Liver (tissue), 9 donors: ENCODE data around the gene TNFRSF1B. TPM values are rescaled to one million over a fixed set of nuclear protein-coding genes. Genes with fewer than 3 reads are reported as not detected.
A peak's percentile ranks its signal among the peaks of the same experiment; 100 is the strongest.

Experiments used
- DNase-seq: peaks from one replicate; pipeline ENCODE4 v3.0.0-alpha.2; 2017; ENCODE audit warnings: low spot score
- H3K27ac ChIP-seq, 2 donors: one replicate each; pipeline ENCODE4 v1.7.0; 2013; ENCODE audit warnings: inconsistent platforms in 2 of 2, low read length in 2 of 2, control low read depth in 1 of 2, low read depth in 1 of 2, mild to moderate bottlenecking in 1 of 2
- H3K27me3 ChIP-seq, 4 donors: one replicate each; pipeline versions ENCODE4 v1.6.1 to v1.7.0; 2013; ENCODE audit warnings: low read length in 3 of 4, inconsistent platforms in 1 of 4, mild to moderate bottlenecking in 1 of 4, moderate library complexity in 1 of 4; ENCODE audit not compliant: control insufficient read depth in 4 of 4, insufficient read depth in 4 of 4
- H3K36me3 ChIP-seq, 4 donors: one replicate each; pipeline versions ENCODE4 v1.6.1 to v1.7.0; 2013; ENCODE audit warnings: low read length in 3 of 4, mild to moderate bottlenecking in 3 of 4, low read depth in 1 of 4, moderate library complexity in 1 of 4; ENCODE audit not compliant: control insufficient read depth in 4 of 4, insufficient read depth in 3 of 4
- H3K4me1 ChIP-seq, 4 donors: one replicate each; pipeline versions ENCODE4 v1.6.1 to v1.7.0; 2013; ENCODE audit warnings: low read length in 3 of 4, mild to moderate bottlenecking in 3 of 4, moderate library complexity in 1 of 4; ENCODE audit not compliant: control insufficient read depth in 4 of 4, insufficient read depth in 4 of 4
- H3K4me3 ChIP-seq, 3 donors: one replicate each; pipeline versions ENCODE4 v1.6.1 to v1.7.0; 2013; ENCODE audit warnings: low read length in 3 of 3, control low read depth in 1 of 3, low read depth in 1 of 3, mild to moderate bottlenecking in 1 of 3
- H3K9ac ChIP-seq, 2 donors: one replicate each; pipeline ENCODE4 v1.7.0; 2013; ENCODE audit warnings: low read length in 2 of 2, mild to moderate bottlenecking in 2 of 2, moderate library complexity in 2 of 2, control low read depth in 1 of 2, low read depth in 1 of 2
- H3K9me3 ChIP-seq, 4 donors: one replicate each; pipeline versions ENCODE4 v1.6.1 to v1.7.0; 2013; ENCODE audit warnings: low read length in 3 of 4; ENCODE audit not compliant: control insufficient read depth in 4 of 4
- EGR1 ChIP-seq, 2 donors: IDR thresholded peaks; 2 replicates each; pipeline ENCODE4 v1.6.1; 2016 to 2018; ENCODE audit warnings: antibody characterized with exemption in 2 of 2, low read depth in 2 of 2
- FOXA1 ChIP-seq: IDR thresholded peaks from 2 replicates; pipeline ENCODE4 v1.6.1; 2016; ENCODE audit warnings: antibody characterized with exemption
- HNF4A ChIP-seq, 2 donors: conservative IDR thresholded peaks; 2 replicates each; pipeline ENCODE4 v1.6.1; 2016; ENCODE audit warnings: antibody characterized with exemption in 2 of 2, mild to moderate bottlenecking in 2 of 2
- HNF4G ChIP-seq: IDR thresholded peaks from 2 replicates; pipeline ENCODE4 v1.6.1; 2016; ENCODE audit warnings: antibody characterized with exemption
- JUND ChIP-seq, 2 donors: IDR thresholded peaks; 2 replicates each; pipeline ENCODE4 v1.6.1; 2016; ENCODE audit warnings: antibody characterized with exemption in 2 of 2
- NR2F2 ChIP-seq: IDR thresholded peaks from 2 replicates; pipeline ENCODE4 v1.6.1; 2016; ENCODE audit warnings: antibody characterized with exemption
- RAD21 ChIP-seq, 2 donors: IDR thresholded peaks; 2 replicates each; pipeline ENCODE4 v1.6.1; 2016; ENCODE audit warnings: antibody characterized with exemption in 2 of 2, mild to moderate bottlenecking in 2 of 2
- RXRA ChIP-seq, 2 donors: IDR thresholded peaks; 2 replicates each; pipeline ENCODE4 v1.6.1; 2017 to 2018; ENCODE audit warnings: antibody characterized with exemption in 2 of 2, mild to moderate bottlenecking in 1 of 2
- SP1 ChIP-seq: IDR thresholded peaks from 2 replicates; pipeline ENCODE4 v1.6.1; 2018; ENCODE audit warnings: antibody characterized with exemption, mild to moderate bottlenecking
- TAF1 ChIP-seq: conservative IDR thresholded peaks from 2 replicates; pipeline ENCODE4 v1.6.1; 2016; ENCODE audit warnings: antibody characterized with exemption, mild to moderate bottlenecking
- YY1 ChIP-seq: IDR thresholded peaks from 2 replicates; pipeline ENCODE4 v1.6.1; 2016; ENCODE audit warnings: antibody characterized with exemption, mild to moderate bottlenecking
- WGBS: extraction: QIAGEN DNeasy Blood & Tissue Kit; methylation state at CpG from one replicate; pipeline ENCODE4 v1.1.7; 2013; 5-methylcytosine and 5-hydroxymethylcytosine counted together
- polyA plus RNA-seq, 2 donors: library from polyadenylated mRNA; stranded (reverse) in 1 of 2; unstranded in 1 of 2; fragments of 200-250 nt in 1 of 2; fragments of >200 nt in 1 of 2; fragmentation: Nextera tagmentation in 1 of 2; extraction: Ambion mirVana in 1 of 2; gene quantifications; one replicate each; pipeline versions ENCODE4 v1.2.1 to v1.2.3, GENCODE V29; 2013 to 2015
- total RNA-seq, 2 donors: library from RNA; depleted of rRNA; stranded (reverse); fragments of >200 nt; gene quantifications; one replicate each; pipeline ENCODE4 v1.2.3, GENCODE V29; 2014
- TF ChIP-seq, protein P1 (sequence below): IDR thresholded peaks from 2 replicates; pipeline ENCODE4 v1.6.1; 2016; ENCODE audit warnings: antibody characterized with exemption
- TF ChIP-seq, protein P2 (sequence below): IDR thresholded peaks from 2 replicates; pipeline ENCODE4 v1.6.1; 2016; ENCODE audit warnings: antibody characterized with exemption
- TF ChIP-seq, protein P3 (sequence below): IDR thresholded peaks from 2 replicates; pipeline ENCODE4 v1.6.1; 2016; ENCODE audit warnings: antibody characterized with exemption, mild to moderate bottlenecking
- TF ChIP-seq, protein P4 (sequence below): IDR thresholded peaks from 2 replicates; pipeline ENCODE4 v1.6.1; 2016; ENCODE audit warnings: antibody characterized with exemption
- TF ChIP-seq, protein P5 (sequence below): fragments of 150-350 bp; IDR thresholded peaks from 2 replicates; pipeline ENCODE4 v1.5.1; 2017; ENCODE audit warnings: improper control_type of control experiment, low read depth, low read length; ENCODE audit not compliant: missing input control
- donor health status: healthy.
- donor health status: healthy.
- donor health status: healthy.
- donor health status: healthy.
- donor health status: healthy.

Gene TNFRSF1B
- total and polyA plus RNA-seq, 4 donors, result 7.2 to 19.6 (median 16.5) TPM

DNA sequence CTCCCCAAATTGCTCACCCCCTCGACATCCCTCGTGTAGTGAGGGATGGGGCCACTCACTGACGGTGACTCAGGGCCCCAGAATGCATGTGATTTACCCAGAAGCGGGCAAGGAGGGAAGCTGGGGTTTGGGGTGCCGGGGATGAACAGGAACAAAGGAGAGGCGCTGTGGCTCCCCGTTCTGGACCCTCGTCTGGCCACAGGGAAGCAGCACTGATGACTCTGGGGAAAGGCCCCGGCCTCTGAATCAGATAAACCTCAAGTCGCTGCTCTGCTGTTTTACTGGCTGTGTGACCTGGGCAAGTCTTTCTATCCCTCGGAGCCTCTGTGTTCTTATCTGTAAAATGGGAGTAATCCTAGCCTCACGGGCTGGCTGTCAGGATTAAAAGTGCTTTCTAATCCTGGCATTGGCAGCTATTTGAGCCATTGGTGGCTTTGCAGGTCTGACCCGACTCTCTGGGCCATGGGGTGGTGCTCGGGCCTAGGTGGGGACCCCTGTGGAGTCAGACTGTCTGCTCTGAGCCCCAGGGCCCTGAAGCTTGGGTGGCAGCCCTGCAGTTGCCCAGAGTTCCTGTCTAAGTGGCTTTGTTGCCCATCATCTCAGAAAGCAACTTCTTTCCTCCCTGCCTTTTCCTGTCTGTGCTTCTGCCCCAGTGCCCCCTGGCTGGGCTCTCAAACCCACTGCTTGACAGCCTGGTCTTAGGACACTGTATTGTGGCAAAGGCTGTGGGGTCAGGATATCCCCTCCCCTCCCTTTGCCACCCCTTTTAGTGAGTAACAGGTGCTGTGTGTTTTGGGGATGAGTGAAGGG lies 5.5 kb downstream of the TNFRSF1B start:
- no peak overlapping the region for H3K4me3 ChIP-seq
- no peak for DNase-seq
- peak overlapping the region; percentile 53 to 74 for H3K27ac ChIP-seq
- peak overlapping the region in 1 of 2 donors; percentile 42 for H3K9ac ChIP-seq
- peaks cover 11 to 71% (median 34%) of the 10 kb centered on the region in 4 donors for H3K4me1 ChIP-seq
- WGBS, result 82% methylated on average over 14 of the region's 14 CpGs
- no peaks in the 10 kb centered on the region for H3K36me3 ChIP-seq
- H3K27me3 ChIP-seq, result no peaks in the 10 kb centered on the region
- no peaks in the 10 kb centered on the region for H3K9me3 ChIP-seq
- TF ChIP-seq JUND (IDR thresholded peaks at IDR 0.05) (no peak), HNF4G (no peak)
- TF ChIP-seq, protein P1, sequence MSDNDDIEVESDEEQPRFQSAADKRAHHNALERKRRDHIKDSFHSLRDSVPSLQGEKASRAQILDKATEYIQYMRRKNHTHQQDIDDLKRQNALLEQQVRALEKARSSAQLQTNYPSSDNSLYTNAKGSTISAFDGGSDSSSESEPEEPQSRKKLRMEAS, result no peak

DNA sequence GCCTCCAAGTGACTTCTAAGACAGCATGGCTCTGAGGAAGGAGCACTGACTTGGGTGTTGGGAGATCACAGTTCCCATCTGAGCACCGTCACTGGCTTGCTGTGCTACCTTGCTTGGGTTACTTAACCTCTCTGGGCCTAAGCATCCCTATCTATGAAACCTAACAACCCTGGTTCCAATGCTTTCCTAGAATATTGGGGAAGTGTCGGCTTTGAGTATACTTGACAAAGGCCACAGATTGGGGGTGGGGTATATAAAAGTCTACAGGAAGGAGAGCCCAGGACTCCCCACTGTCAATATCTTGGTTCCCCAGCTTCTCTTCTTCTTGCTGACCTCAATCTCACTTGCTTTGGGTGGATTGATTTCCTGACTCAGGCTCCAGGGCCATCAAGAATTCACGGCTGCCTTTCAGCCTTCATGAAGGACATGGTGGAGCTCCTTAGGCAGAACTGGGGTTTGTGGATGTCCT lies 6.3 kb downstream of the TNFRSF1B start:
- no peak overlapping the region for H3K4me3 ChIP-seq
- TF ChIP-seq, protein P2, sequence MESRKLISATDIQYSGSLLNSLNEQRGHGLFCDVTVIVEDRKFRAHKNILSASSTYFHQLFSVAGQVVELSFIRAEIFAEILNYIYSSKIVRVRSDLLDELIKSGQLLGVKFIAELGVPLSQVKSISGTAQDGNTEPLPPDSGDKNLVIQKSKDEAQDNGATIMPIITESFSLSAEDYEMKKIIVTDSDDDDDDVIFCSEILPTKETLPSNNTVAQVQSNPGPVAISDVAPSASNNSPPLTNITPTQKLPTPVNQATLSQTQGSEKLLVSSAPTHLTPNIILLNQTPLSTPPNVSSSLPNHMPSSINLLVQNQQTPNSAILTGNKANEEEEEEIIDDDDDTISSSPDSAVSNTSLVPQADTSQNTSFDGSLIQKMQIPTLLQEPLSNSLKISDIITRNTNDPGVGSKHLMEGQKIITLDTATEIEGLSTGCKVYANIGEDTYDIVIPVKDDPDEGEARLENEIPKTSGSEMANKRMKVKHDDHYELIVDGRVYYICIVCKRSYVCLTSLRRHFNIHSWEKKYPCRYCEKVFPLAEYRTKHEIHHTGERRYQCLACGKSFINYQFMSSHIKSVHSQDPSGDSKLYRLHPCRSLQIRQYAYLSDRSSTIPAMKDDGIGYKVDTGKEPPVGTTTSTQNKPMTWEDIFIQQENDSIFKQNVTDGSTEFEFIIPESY, result no peak
- no peak for TF ChIP-seq NR2F2
- TF ChIP-seq, protein P3, sequence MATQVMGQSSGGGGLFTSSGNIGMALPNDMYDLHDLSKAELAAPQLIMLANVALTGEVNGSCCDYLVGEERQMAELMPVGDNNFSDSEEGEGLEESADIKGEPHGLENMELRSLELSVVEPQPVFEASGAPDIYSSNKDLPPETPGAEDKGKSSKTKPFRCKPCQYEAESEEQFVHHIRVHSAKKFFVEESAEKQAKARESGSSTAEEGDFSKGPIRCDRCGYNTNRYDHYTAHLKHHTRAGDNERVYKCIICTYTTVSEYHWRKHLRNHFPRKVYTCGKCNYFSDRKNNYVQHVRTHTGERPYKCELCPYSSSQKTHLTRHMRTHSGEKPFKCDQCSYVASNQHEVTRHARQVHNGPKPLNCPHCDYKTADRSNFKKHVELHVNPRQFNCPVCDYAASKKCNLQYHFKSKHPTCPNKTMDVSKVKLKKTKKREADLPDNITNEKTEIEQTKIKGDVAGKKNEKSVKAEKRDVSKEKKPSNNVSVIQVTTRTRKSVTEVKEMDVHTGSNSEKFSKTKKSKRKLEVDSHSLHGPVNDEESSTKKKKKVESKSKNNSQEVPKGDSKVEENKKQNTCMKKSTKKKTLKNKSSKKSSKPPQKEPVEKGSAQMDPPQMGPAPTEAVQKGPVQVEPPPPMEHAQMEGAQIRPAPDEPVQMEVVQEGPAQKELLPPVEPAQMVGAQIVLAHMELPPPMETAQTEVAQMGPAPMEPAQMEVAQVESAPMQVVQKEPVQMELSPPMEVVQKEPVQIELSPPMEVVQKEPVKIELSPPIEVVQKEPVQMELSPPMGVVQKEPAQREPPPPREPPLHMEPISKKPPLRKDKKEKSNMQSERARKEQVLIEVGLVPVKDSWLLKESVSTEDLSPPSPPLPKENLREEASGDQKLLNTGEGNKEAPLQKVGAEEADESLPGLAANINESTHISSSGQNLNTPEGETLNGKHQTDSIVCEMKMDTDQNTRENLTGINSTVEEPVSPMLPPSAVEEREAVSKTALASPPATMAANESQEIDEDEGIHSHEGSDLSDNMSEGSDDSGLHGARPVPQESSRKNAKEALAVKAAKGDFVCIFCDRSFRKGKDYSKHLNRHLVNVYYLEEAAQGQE, result no peak
- no peak for TF ChIP-seq EGR1 (IDR thresholded peaks at IDR 0.05; ENCODE audit: low read depth in 2 of 2)
- TF ChIP-seq YY1, result no peak
- TF ChIP-seq, protein P4, sequence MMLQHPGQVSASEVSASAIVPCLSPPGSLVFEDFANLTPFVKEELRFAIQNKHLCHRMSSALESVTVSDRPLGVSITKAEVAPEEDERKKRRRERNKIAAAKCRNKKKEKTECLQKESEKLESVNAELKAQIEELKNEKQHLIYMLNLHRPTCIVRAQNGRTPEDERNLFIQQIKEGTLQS, result no peak
- TF ChIP-seq, protein P5, sequence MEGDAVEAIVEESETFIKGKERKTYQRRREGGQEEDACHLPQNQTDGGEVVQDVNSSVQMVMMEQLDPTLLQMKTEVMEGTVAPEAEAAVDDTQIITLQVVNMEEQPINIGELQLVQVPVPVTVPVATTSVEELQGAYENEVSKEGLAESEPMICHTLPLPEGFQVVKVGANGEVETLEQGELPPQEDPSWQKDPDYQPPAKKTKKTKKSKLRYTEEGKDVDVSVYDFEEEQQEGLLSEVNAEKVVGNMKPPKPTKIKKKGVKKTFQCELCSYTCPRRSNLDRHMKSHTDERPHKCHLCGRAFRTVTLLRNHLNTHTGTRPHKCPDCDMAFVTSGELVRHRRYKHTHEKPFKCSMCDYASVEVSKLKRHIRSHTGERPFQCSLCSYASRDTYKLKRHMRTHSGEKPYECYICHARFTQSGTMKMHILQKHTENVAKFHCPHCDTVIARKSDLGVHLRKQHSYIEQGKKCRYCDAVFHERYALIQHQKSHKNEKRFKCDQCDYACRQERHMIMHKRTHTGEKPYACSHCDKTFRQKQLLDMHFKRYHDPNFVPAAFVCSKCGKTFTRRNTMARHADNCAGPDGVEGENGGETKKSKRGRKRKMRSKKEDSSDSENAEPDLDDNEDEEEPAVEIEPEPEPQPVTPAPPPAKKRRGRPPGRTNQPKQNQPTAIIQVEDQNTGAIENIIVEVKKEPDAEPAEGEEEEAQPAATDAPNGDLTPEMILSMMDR, result no peak
- TF ChIP-seq RXRA (IDR thresholded peaks at IDR 0.05), result no peak
- no peak for TF ChIP-seq HNF4G
- TF ChIP-seq RAD21 (IDR thresholded peaks at IDR 0.05), result no peak
- TF ChIP-seq, protein P1, result no peak
- TF ChIP-seq SP1, result no peak
- TF ChIP-seq TAF1, result no peak
- TF ChIP-seq JUND (IDR thresholded peaks at IDR 0.05), result no peak
- no peak for TF ChIP-seq FOXA1
- TF ChIP-seq HNF4A (conservative IDR thresholded peaks at IDR 0.05), result no peak
- peak overlapping the region; percentile 53 to 74 for H3K27ac ChIP-seq
- H3K9ac ChIP-seq, result peak overlapping the region; percentile 4 to 45
- WGBS, result 74% methylated on average over 3 of the region's 3 CpGs
- H3K27me3 ChIP-seq, result no peaks in the 10 kb centered on the region
- peaks cover 14 to 75% (median 39%) of the 10 kb centered on the region in 4 donors for H3K4me1 ChIP-seq
- DNase-seq, result no peak
- no peaks in the 10 kb centered on the region for H3K9me3 ChIP-seq
- H3K36me3 ChIP-seq, result no peaks in the 10 kb centered on the region
